Vagina (tissue), 2 donors: Measurements from ENCODE around the gene UBE2R2.

Experiments
- CTCF ChIP-seq, 3 experiments: fragments of 450-650 bp in 2 of 3; fragments of 200-600 bp in 1 of 3; sonication (generic) in 1 of 3; IDR thresholded peaks; one replicate each; pipeline ENCODE4 v1.5.1; 2017 to 2019; ENCODE audit warnings: antibody characterized with exemption in 3 of 3, mild to moderate bottlenecking in 2 of 3, moderate library complexity in 2 of 3
- POLR2A ChIP-seq, 2 donors: fragments of 450-650 bp; IDR thresholded peaks; one replicate each; pipeline ENCODE4 v1.6.1; 2017; ENCODE audit warnings: antibody characterized with exemption in 2 of 2, mild to moderate bottlenecking in 2 of 2, moderate library complexity in 2 of 2
- POLR2AphosphoS5 ChIP-seq, 2 donors: sonication (generic); formaldehyde crosslinking; IDR thresholded peaks; one replicate each; pipeline ENCODE4 v1.9.0; 2017; ENCODE audit warnings: antibody characterized with exemption in 2 of 2, mild to moderate bottlenecking in 2 of 2, low read depth in 1 of 2; ENCODE audit not compliant: insufficient read depth in 1 of 2

- peak; percentile 22 to 59 (median 47) for TF ChIP-seq CTCF (IDR thresholded peaks at IDR 0.05)
- no peak for TF ChIP-seq POLR2A (IDR thresholded peaks at IDR 0.05)
- TF ChIP-seq POLR2AphosphoS5 (IDR thresholded peaks at IDR 0.05; ENCODE audit: insufficient read depth in 1 of 2, low read depth in 1 of 2): no peak
These were observed 35.4 kb downstream of the UBE2R2 start for GRCh38 chr9:33852216-33852826.
